ENCODE data around the gene CCDC157.

The CCDC157 gene

DNA sequence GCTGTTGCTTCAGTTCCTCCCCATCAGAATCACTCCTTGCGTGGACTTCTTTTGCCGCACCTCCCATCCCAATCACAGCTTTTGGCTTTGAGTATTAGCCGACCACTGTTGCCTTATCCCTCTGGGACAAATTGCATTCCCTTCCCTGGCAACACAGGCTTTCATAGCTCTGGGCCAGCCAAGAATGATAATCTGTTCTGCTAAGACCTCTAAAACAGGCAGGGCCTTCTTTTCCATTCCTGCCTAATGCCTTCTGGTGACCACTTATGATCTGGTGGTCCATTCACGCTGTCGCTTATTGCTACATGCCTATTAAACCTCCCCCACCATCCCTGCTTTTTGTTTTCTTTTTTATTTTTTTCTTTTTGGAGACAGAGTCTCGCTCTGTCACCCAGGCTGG, 49.6 kb downstream of the CCDC157 start:
- Histone ChIP-seq H3K27me3 (no peaks in the 10 kb centered on the region), H3K36me3 (no peaks in the 10 kb centered on the region), H3K9me3 (no peaks in the 10 kb centered on the region), H3K27ac (no peak overlapping the region), H3K4me1 (ENCODE audit: control insufficient read depth in 1 of 2, insufficient read depth in 1 of 2, low read depth in 1 of 2, low read length in 1 of 2) (no peaks in the 10 kb centered on the region), H3K4me3 (ENCODE audit: low read depth in 1 of 2, low read length in 1 of 2) (no peak overlapping the region)
- TF ChIP-seq, protein P1, sequence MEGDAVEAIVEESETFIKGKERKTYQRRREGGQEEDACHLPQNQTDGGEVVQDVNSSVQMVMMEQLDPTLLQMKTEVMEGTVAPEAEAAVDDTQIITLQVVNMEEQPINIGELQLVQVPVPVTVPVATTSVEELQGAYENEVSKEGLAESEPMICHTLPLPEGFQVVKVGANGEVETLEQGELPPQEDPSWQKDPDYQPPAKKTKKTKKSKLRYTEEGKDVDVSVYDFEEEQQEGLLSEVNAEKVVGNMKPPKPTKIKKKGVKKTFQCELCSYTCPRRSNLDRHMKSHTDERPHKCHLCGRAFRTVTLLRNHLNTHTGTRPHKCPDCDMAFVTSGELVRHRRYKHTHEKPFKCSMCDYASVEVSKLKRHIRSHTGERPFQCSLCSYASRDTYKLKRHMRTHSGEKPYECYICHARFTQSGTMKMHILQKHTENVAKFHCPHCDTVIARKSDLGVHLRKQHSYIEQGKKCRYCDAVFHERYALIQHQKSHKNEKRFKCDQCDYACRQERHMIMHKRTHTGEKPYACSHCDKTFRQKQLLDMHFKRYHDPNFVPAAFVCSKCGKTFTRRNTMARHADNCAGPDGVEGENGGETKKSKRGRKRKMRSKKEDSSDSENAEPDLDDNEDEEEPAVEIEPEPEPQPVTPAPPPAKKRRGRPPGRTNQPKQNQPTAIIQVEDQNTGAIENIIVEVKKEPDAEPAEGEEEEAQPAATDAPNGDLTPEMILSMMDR (IDR thresholded peaks at IDR 0.05): no peak

DNA sequence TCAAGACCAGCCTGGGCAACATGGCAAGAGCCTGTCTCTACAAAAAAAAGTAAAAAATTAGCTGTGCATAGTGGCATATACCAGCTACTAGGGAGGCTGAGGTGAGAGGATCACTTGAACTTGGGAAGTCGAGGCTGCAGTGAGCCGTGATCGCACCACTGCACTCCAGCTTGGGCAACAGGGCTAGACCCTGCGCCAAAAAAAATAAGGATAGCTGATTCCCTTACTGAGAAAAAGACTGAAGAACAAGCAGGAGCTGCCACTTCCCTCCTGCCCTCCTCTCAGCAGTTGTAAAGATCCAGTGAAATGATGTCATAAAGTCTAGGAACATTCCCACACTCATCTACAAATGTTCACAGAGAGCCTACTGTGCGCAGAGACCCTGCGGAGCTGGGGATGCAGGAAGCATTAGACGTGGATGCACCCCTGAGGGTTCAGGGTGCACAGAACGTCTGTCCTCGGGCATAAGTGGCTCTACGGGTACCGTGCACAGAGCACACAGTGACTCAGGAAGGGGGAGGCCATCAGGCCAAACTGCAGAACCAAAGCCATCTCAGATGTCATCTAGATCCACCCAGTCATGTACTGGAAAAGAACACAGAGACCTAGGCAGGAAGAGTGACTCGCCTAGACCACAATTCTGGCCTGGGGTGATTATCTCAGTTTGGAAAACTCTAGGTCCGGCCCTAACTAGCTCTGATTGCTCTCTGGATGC, 51.7 kb downstream of the CCDC157 start:
- H3K9me3 ChIP-seq: no peaks in the 10 kb centered on the region
- no peak overlapping the region for H3K27ac ChIP-seq
- no peaks in the 10 kb centered on the region for H3K36me3 ChIP-seq
- no peaks in the 10 kb centered on the region for H3K4me1 ChIP-seq (ENCODE audit: control insufficient read depth in 1 of 2, insufficient read depth in 1 of 2, low read depth in 1 of 2, low read length in 1 of 2)
- no peaks in the 10 kb centered on the region for H3K27me3 ChIP-seq
- no peak overlapping the region for H3K4me3 ChIP-seq (ENCODE audit: low read depth in 1 of 2, low read length in 1 of 2)
- TF ChIP-seq, protein P1 (IDR thresholded peaks at IDR 0.05): no peak

DNA sequence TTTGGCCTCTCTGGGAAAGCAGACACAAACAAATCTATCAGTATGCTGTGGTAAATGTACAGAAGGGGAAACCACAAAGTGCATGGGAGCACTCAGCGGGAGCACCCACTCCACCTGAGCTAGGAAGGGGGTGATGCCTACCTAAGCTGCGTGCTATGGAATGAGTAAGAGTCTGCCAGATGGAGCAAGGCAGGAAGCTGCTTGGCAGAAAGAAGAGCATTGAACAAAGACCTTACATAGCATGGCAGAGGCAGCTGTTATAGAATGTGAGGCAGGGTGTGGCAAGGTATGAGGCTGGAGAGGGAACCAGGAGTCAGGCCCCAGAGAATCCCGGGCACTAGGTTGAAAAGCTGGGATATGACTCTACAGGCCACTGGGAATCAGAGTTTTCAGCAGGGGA, 55.0 kb downstream of the CCDC157 start:
- no peaks in the 10 kb centered on the region for H3K9me3 ChIP-seq
- no peaks in the 10 kb centered on the region for H3K27me3 ChIP-seq
- peaks cover 15% of the 10 kb centered on the region for H3K36me3 ChIP-seq
- no peak overlapping the region for H3K4me3 ChIP-seq (ENCODE audit: low read depth in 1 of 2, low read length in 1 of 2)
- TF ChIP-seq, protein P1 (IDR thresholded peaks at IDR 0.05): no peak
- no peak overlapping the region for H3K27ac ChIP-seq
- no peaks in the 10 kb centered on the region for H3K4me1 ChIP-seq (ENCODE audit: control insufficient read depth in 1 of 2, insufficient read depth in 1 of 2, low read depth in 1 of 2, low read length in 1 of 2)

DNA sequence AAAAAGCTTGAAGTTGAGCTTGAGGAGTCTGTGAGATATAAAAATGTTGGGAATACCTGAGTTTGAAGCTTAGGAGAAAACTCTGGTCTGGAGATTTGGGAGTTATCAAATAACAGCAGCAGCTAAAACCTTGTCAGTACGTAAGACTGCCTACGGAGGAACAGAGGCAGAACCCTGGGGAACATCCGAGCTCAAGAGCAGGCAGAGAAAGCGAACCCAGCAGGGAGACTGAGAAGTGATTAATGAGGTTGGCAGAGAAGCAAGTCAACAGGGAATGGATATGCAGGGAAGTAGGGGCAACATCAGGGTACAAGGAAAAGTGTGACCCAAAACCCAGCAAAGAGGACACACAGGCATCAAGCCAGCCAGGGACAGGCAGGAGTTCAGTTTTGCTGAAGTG, 56.2 kb downstream of the CCDC157 start:
- Histone ChIP-seq H3K27me3 (no peaks in the 10 kb centered on the region), H3K4me3 (ENCODE audit: low read depth in 1 of 2, low read length in 1 of 2) (no peak overlapping the region), H3K4me1 (ENCODE audit: control insufficient read depth in 1 of 2, insufficient read depth in 1 of 2, low read depth in 1 of 2, low read length in 1 of 2) (no peaks in the 10 kb centered on the region), H3K36me3 (peaks cover 15% of the 10 kb centered on the region), H3K27ac (no peak overlapping the region), H3K9me3 (no peaks in the 10 kb centered on the region)
- TF ChIP-seq, protein P1 (IDR thresholded peaks at IDR 0.05): no peak

DNA sequence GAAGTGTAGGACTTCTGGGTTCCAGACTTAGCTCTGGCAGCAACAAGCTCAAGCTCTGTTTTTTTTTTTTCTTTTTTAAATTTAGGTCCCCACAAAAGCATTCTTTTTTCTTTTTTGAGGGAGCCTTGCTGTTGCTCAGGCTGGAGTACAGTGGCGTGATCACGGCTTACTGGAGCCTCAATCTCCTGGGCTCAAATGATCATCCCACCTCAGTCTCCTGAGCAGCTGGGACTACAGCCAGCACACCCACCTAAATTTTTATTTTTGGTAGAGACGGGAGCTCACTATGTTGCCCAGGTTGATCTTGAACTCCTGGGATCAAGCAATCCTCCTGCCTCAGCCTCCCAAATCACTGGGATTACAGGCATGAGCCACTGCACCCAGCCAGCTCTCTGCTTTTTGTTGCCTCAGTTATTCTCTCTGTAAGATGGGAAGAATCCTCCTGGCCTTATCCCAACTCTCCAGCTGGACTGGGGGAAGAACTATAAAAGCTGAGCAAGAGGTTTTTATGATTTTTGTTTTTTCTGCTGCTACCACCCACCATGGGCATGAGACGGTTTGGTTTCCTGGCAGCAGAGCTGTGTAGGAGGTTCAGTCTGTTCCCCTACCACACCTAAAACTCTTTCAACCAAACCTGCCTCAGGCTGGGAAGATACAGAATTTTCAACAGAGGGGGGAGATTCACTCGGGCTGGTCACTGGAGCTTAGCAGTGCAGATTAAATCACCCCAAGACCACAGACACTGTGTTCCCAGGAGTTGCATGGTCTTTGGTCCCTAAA, 57.1 kb downstream of the CCDC157 start:
- TF ChIP-seq, protein P1 (IDR thresholded peaks at IDR 0.05): no peak
- Histone ChIP-seq H3K4me3 (ENCODE audit: low read depth in 1 of 2, low read length in 1 of 2) (no peak overlapping the region), H3K36me3 (peaks cover 15% of the 10 kb centered on the region), H3K9me3 (no peaks in the 10 kb centered on the region), H3K27ac (no peak overlapping the region), H3K4me1 (ENCODE audit: control insufficient read depth in 1 of 2, insufficient read depth in 1 of 2, low read depth in 1 of 2, low read length in 1 of 2) (no peaks in the 10 kb centered on the region), H3K27me3 (no peaks in the 10 kb centered on the region)

Data from neutrophil (primary cell).